GOT3 (cell line): Measurements from ENCODE around the gene AURKAIP1.

ENCODE experiments used
- DNase-seq: peaks from one replicate; lab custom pipeline; 2025; ENCODE audit warnings: mixed read lengths; lab: John Stamatoyannopoulos, UW

Gene AURKAIP1

DNA sequence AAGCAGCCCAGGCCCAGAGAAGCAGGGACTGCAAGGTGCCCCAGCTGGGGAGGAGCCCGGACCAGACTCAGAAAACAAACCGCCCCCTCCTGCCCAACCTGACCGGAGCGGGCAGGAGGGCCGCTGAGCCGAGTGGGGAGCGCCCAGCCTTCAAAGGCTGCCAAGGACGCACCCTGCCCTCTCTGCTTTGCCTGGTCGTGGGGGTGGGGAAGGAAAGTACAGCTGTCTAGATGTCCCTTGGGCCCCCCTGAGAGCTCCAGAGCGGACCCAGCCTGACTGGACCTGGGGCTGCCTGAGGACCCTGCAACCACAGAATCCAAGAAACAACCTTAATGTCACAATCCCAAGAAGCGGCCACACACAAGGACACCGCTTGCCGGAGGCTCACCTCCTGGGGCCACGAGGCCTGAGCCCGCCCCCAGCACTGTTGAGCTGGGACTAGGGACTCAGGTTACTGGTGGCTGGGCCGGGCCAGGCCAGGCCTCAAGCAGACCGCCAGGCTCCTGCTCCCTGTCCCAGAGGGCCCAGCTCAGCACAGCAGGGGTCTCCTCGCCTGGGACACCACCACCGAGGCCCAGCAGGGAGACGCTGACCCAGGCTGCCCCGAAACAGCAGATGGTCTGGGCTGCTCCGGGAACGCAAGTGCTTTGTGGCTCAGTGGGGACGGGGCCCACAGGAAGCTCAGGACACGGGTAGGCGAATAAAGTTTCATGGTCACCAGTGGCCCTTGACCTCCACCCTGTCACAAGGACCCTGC, 27.2 kb downstream of the AURKAIP1 start:
- no peak for DNase-seq

- no peak for DNase-seq
Observed at GRCh38 chr1:1347026-1347595, 27.9 kb downstream of the AURKAIP1 start.

GRCh38 chr1:1346501-1346890, 28.5 kb downstream of the AURKAIP1 start:
- DNase-seq = no peak

DNA sequence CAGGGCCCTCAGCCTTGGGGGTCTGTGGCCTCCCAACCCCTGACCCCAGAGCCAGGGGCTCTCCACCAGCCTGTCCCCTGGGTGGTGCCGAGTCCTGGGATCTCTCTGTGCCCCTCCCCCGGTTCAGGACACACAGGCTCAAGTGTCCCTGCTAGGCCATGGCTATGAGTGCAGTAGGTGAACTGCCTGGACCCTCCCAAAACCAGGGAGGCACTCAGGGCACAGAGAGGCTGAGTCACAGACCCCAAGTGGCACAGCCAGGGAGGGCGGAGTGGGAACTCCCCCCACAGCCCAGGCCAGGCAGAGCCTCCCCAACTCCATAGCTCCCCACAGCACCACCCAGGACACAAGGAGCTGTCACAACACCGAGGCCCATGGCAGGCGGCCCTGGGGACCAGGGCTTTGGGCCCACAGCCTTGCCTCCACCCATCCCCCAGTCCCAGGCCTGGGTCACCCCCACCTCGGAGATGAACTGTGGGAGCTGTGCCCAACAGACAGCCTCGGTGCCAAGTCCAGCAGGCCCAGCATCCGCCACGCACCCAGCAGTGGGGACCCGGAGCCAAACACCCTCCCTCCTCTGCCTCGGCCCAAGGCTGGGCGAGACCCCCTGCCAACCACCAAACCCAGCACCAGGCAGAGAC, 29.0 kb downstream of the AURKAIP1 start:
- DNase-seq = no peak

GRCh38 chr1:1345384-1345783, 29.6 kb downstream of the AURKAIP1 start:
- DNase-seq = no peak

DNA sequence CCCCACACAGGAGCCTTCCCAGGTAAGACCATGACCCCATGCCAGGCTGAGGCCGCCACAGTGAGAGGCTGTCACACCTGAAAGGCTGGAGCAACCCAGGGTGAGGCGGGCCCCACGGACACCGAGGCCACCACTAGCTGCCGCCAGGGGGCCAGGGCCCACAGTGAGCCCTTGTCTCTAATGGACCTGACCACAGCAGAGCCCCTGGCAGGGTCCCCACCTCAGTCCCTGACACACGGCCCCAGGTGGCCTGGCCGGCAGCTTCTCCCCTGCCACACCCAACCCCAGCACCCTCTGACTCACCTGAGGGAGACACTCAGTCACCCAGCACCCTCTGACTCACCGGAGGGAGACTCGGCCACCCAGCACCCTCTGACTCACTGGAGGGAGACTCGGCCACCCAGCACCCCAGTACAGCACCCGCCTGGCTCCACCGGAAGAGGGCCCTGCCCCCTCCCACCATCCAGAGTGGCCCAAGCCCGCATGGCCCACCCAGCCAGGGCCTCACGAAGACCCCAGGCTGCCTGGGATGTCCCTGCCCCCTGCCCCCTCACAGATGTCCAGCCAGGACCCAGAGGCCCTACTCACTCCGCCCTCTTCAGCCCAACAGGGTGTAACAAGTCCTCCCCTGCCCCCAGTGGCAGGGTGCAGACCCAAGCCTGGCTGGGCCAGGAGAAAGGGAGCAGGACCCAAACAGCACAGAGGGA, 30.2 kb downstream of the AURKAIP1 start:
- DNase-seq = no peak

GRCh38 chr1:1343811-1344421, 31.1 kb downstream of the AURKAIP1 start:
- DNase-seq = no peak

GRCh38 chr1:1342584-1343115, 32.4 kb downstream of the AURKAIP1 start:
- DNase-seq = no peak

- DNase-seq = no peak
Observed at GRCh38 chr1:1342061-1342562, 32.9 kb downstream of the AURKAIP1 start.

DNA sequence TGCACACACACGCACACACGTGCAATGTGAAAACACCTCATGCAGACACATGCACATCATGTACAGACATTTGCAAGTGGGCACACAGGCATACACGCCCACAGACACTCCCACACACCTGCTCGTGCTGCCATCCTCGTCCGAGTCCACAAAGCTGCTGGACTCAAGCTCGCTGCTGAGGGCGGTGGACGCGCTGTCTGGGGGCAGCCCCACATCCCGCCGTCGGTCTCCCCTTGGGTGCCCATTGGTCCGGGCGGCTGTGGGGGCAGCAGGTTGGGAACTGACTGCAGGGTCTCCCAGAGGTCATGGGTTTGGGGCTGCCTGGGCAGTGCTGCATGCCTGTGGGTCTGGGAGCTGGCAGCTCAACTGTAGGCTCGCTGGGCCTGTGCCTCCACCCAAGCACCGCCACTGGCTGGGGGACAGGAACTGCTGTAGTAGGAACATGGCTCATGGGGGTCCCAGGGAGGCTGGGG, 33.4 kb downstream of the AURKAIP1 start:
- no peak for DNase-seq

GRCh38 chr1:1340791-1341548, 34.0 kb downstream of the AURKAIP1 start:
- no peak for DNase-seq

DNA sequence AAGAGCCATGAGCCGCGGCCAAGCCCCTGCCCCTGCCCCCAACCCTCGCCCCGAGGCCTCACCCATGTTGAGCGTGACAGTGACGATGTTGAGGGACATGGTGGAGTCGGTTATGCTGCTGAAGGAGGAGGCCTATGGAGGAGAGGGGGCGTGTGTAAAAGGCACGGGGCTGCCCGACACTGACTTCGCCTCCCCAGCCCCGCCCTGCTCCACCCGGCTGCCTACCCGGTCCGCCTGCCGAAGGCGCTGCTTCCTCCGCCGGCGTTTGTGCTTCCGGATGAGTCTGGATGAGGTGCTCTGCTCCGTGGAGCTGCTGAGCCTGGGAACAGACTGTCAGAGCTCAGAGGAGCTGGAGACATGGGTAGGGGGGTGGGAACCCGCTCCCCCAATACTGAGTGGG, 34.8 kb downstream of the AURKAIP1 start:
- no peak for DNase-seq

DNA sequence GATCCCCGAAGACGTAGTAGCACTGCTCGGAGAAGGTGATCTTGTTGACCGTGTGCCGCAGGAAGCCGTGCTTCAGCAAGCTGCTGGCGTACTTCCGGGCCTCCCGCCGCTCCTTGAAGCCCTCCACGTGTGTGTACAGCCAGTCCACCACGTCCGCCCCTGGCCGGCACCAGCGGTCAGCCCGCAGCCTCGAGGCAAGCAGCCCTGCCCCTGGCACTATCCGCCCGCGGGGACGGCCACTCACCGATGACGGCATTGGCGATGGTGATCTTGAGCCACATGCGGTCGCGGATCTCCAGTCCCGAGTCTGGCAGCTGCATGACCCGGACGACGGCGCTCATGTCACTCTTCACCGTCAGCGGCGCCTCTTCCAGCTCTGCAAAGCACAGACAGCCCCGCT, 36.7 kb downstream of the AURKAIP1 start:
- no peak for DNase-seq

GRCh38 chr1:1337793-1338147, 37.2 kb downstream of the AURKAIP1 start:
- no peak for DNase-seq

- DNase-seq = no peak
Observed at GRCh38 chr1:1336931-1337792, 37.8 kb downstream of the AURKAIP1 start.

DNA sequence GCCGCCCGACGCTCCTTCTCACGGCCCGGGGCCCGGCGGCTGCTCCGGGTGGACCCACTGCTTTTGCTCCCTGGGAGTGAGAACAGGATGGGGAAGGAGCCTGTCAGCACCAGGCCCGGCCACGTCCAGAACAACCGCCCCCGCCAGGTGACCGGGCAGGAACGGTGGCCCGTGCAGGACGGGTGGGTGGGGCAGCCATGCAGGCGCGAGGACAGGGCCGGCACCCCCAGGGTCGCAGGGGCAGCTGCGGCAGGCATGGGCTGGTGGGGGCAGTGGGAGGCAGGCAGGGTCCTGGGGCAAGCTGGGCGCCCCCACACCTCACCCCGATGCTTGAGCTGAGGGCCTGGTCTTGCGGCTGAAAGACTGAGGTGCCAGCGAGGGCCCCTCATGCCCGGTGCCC, 38.6 kb downstream of the AURKAIP1 start:
- DNase-seq = no peak

DNA sequence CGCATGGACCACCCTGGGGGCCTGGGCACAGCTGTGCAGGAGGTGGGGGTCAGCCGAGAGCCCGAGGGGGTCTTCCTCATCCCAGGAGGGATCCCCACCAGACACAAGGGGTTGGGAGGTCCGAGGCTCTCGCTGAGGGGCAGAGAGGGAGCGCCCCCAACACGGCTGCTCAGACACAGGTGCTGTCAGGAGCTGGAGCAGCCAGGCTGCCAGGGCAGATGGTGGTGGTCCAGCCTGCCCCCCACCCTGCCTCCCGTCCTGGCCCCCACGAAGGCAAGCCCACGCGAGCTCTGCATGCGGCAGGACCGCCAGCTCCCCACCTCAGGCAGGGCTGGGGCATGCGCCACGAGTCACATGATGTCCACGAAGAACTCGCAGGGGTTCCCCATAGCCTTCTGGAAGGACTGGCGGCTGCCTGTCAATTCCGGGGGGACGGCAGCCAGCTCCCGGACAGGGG, 39.2 kb downstream of the AURKAIP1 start:
- DNase-seq = no peak

GRCh38 chr1:1335283-1335682, 39.7 kb downstream of the AURKAIP1 start:
- DNase-seq = no peak

DNA sequence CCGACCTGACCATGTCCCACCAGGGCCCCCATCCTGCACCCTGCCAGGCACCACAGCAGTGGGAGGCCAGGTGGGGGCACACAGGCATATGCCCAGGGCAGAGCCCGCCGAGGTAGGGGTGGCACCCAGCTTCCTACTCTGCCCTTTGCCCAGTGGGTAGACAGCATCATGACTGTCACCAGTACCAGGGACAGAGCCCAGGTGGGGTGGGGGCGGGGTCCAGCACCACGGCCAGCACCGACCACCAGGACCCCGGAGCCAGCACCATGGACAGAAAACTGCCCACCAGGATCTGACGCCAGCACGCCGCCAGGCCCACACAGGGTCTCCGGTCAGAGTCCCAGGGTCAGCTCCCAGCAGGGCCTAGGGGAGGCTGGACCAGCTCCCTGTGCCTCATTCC, 40.2 kb downstream of the AURKAIP1 start:
- DNase-seq = no peak
